GM12878 (cell line): Measurements from ENCODE around the gene RNF11. TPM values are rescaled to one million over a fixed set of nuclear protein-coding genes. Genes with fewer than 3 reads are reported as not detected.

Source experiments
- ATAC-seq: fragments of 200-7000 bp; cut with Tn5 transposase; 3 replicates; pipeline ENCODE4 v1.9.1; 2020; ENCODE audit warnings: mild to moderate bottlenecking, moderate library complexity
- BruUV-seq: library from RNA; stranded (reverse); fragments of 400-500 nt; replicated peaks from 2 replicates; lab custom pipeline; 2021; lab: Mats Ljungman, UMichigan
- CTCF ChIA-PET: fragments of 300-600 bp; sonication (Branson Sonifier 250); formaldehyde crosslinking; extraction: SDS; loops from one replicate; lab custom pipeline; 2021; ENCODE audit warnings: inconsistent platforms; lab: Yijun Ruan, JAX
- POLR2A ChIA-PET: fragments of 350-600 bp; formaldehyde crosslinking; extraction: SDS; loops from one replicate; lab custom pipeline; 2021; ENCODE audit warnings: inconsistent platforms; lab: Charles Lee
- RAD21 ChIA-PET: fragments of 300-600 bp; sonication (Branson Sonifier 250); formaldehyde crosslinking; loops from one replicate; lab custom pipeline; 2023; ENCODE audit warnings: antibody characterized with exemption; ENCODE audit not compliant: unreplicated experiment; lab: Charles Lee
- SMC1A ChIA-PET: fragments of 300-600 bp; sonication (Branson Sonifier 250); formaldehyde crosslinking; loops from one replicate; lab custom pipeline; 2023; ENCODE audit not compliant: unreplicated experiment, uncharacterized antibody; lab: Charles Lee
- DNase-seq: peaks from one replicate; pipeline ENCODE4 v3.0.0-alpha.2; 2011; ENCODE audit warnings: low read depth, low spot score
- FAIRE-seq: peaks from 3 replicates; lab custom pipeline; 2011; peaks lifted over from hg19 to GRCh38; lab: Jason Lieb, UNC
- H2AFZ ChIP-seq: 2 replicates; pipeline ENCODE4 v1.6.0; 2011; ENCODE audit warnings: low read depth, low read length, control low read depth; ENCODE audit not compliant: control insufficient read depth
- H3K27ac ChIP-seq: 2 replicates; pipeline ENCODE4 v1.5.1; 2011; ENCODE audit warnings: control low read depth; ENCODE audit not compliant: control insufficient read depth, insufficient read depth
- H3K27me3 ChIP-seq, 2 experiments: replicated peaks in 1 of 2; 2 replicates each; pipeline versions ENCODE4 v1.6.0 to v1.6.1; 2011; ENCODE audit warnings: low read length in 1 of 2; ENCODE audit not compliant: control insufficient read depth in 2 of 2, insufficient read depth in 2 of 2
- H3K36me3 ChIP-seq, 2 experiments: 2 replicates each; pipeline ENCODE4 v1.5.1; 2011; ENCODE audit warnings: low read length in 1 of 2; ENCODE audit not compliant: control insufficient read depth in 2 of 2, insufficient read depth in 2 of 2
- H3K4me1 ChIP-seq: 2 replicates; pipeline ENCODE4 v1.6.1; 2011; ENCODE audit warnings: mild to moderate bottlenecking, low read length, moderate library complexity, mixed read lengths; ENCODE audit not compliant: control insufficient read depth, insufficient read depth
- H3K4me2 ChIP-seq: 2 replicates; pipeline ENCODE4 v1.6.0; 2011; ENCODE audit warnings: control low read depth; ENCODE audit not compliant: control insufficient read depth, insufficient read depth
- H3K4me3 ChIP-seq: fragments of 200-600 bp; sonication (generic); 2 replicates; pipeline ENCODE4 v1.5.1; 2016
- H3K79me2 ChIP-seq: 2 replicates; pipeline ENCODE4 v1.6.0; 2011; ENCODE audit warnings: low read length; ENCODE audit not compliant: control insufficient read depth, insufficient read depth
- H3K9ac ChIP-seq: 2 replicates; pipeline ENCODE4 v1.8.0; 2011; ENCODE audit warnings: low read length, control low read depth, mixed read lengths; ENCODE audit not compliant: control insufficient read depth, insufficient read depth
- H3K9me3 ChIP-seq: replicated peaks from 3 replicates; pipeline ENCODE4 v1.5.1; 2011; ENCODE audit warnings: mild to moderate bottlenecking, low read length; ENCODE audit not compliant: control insufficient read depth, insufficient read depth
- H4K20me1 ChIP-seq: 2 replicates; pipeline ENCODE4 v1.6.0; 2011; ENCODE audit not compliant: control insufficient read depth, insufficient read depth
- ATF7 ChIP-seq: fragments of 450-650 bp; IDR thresholded peaks from 2 replicates; pipeline ENCODE4 v1.6.1; 2016; ENCODE audit warnings: low read depth, mild to moderate bottlenecking
- CREB1 ChIP-seq: IDR thresholded peaks from 2 replicates; pipeline ENCODE4 v1.6.1; 2012; ENCODE audit warnings: low read depth, mild to moderate bottlenecking, inconsistent platforms
- HDAC2 ChIP-seq: fragments of 200-600 bp; sonication (generic); IDR thresholded peaks from 2 replicates; pipeline ENCODE4 v1.6.1; 2017
- JUNB ChIP-seq: IDR thresholded peaks from 2 replicates; pipeline ENCODE4 v1.6.1; 2016; ENCODE audit warnings: antibody characterized with exemption, mild to moderate bottlenecking
- TBL1XR1 ChIP-seq: IDR thresholded peaks from 2 replicates; pipeline ENCODE4 v1.6.1; 2012; ENCODE audit warnings: low read depth, low read length, improper control_type of control experiment
- WGBS: methylation state at CpG from one replicate; pipeline ENCODE4 v1.1.6; 2016; ENCODE audit warnings: low lambda C conversion rate; ENCODE audit not compliant: insufficient replicate concordance, insufficient coverage; ENCODE audit errors: missing lambda C conversion rate; 5-methylcytosine and 5-hydroxymethylcytosine counted together
- in situ Hi-C: fragments of 300-500 bp; cut with MboI; formaldehyde crosslinking; loops from 9 replicates; pipeline ENCODE4 v1.14.3; 2018; ENCODE audit warnings: mixed read lengths
- intact Hi-C: fragments of 100-400 bp; cut with micrococcal nuclease; formaldehyde crosslinking; loops from one replicate; pipeline ENCODE4 v1.14.2; 2022; ENCODE audit not compliant: unreplicated experiment
- polyA plus RNA-seq, 11 experiments: library from polyadenylated mRNA; depleted of rRNA in 4 of 11; unstranded in 6 of 11; stranded (reverse) in 5 of 11; fragments of >200 nt; fragmentation: Nextera tagmentation in 4 of 11; fragmentation: Illumina TruSeq in 1 of 11; extraction: Ambion mirVana in 4 of 11; extraction: Trizol in 1 of 11; gene quantifications; 1 replicate in 1 of 11; 2 replicates in 10 of 11; pipeline versions ENCODE4 v1.2.1 to v1.2.3, GENCODE V29; 2011 to 2016; ENCODE audit warnings: inconsistent platforms in 2 of 11, missing spikeins in 2 of 11, low read depth in 1 of 11
- total RNA-seq, 4 experiments: library from RNA; depleted of rRNA in 3 of 4; stranded (reverse); fragments of >200 nt in 3 of 4; fragmentation: Illumina TruSeq in 1 of 4; extraction: Trizol in 1 of 4; gene quantifications; 2 replicates each; pipeline versions ENCODE4 v1.2.1 to v1.2.3, GENCODE V29; 2013 to 2021
- TF ChIP-seq, protein P1 (sequence below): fragments of 150-350 bp; IDR thresholded peaks from 2 replicates; pipeline ENCODE4 v1.6.1; 2016; ENCODE audit warnings: low read depth, low read length

The RNF11 gene
- total and polyA plus RNA-seq, 10 of the 15 experiments (the other 5 are each of a cell fraction or from before 2014, with no cell fraction given), result 9.5 to 43.6 (median 32.3) TPM

DNA sequence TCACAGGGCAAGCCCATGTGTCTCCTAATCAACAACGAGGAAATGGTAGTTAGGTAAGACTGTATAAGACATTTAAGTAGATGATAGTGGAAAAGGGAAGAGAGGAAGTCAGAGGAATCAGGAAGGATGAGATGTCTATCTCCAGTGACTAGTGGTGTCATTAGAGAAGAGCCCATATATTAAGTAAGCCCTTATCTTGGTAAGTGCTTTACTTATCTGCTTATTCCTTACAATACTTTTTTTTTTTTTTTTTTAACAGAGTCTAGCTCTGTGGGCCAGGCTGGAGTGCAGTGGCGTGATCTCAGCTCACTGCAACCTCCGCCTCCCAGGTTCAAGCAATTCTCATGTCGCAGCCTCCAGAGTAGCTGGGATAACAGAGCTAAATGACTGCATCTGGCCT, 29.5 kb downstream of the RNF11 start:
- no peak for TF ChIP-seq JUNB
- TF ChIP-seq HDAC2, result no peak
- TF ChIP-seq ATF7, result no peak
- TF ChIP-seq CREB1, result no peak
- TF ChIP-seq, protein P1, sequence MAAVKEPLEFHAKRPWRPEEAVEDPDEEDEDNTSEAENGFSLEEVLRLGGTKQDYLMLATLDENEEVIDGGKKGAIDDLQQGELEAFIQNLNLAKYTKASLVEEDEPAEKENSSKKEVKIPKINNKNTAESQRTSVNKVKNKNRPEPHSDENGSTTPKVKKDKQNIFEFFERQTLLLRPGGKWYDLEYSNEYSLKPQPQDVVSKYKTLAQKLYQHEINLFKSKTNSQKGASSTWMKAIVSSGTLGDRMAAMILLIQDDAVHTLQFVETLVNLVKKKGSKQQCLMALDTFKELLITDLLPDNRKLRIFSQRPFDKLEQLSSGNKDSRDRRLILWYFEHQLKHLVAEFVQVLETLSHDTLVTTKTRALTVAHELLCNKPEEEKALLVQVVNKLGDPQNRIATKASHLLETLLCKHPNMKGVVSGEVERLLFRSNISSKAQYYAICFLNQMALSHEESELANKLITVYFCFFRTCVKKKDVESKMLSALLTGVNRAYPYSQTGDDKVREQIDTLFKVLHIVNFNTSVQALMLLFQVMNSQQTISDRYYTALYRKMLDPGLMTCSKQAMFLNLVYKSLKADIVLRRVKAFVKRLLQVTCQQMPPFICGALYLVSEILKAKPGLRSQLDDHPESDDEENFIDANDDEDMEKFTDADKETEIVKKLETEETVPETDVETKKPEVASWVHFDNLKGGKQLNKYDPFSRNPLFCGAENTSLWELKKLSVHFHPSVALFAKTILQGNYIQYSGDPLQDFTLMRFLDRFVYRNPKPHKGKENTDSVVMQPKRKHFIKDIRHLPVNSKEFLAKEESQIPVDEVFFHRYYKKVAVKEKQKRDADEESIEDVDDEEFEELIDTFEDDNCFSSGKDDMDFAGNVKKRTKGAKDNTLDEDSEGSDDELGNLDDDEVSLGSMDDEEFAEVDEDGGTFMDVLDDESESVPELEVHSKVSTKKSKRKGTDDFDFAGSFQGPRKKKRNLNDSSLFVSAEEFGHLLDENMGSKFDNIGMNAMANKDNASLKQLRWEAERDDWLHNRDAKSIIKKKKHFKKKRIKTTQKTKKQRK, result no peak
- no peak for TF ChIP-seq TBL1XR1
- TF ChIP-seq, all 136 proteins: peak for 0
- Histone ChIP-seq H4K20me1 (no peaks in the 10 kb centered on the region), H3K9me3 (no peaks in the 10 kb centered on the region), H3K4me2 (no peak overlapping the region), H2AFZ (no peak overlapping the region), H3K4me3 (no peak overlapping the region), H3K36me3 (peaks cover 0 to 2% of the 10 kb centered on the region in 2 experiments; a peak in 1 of 4 replicates), H3K9ac (no peak overlapping the region), H3K4me1 (peaks cover 17% of the 10 kb centered on the region), H3K27me3 (no peaks in the 10 kb centered on the region), H3K79me2 (peaks cover 27% of the 10 kb centered on the region), H3K27ac (no peak overlapping the region)
- ChIA-PET RAD21 (no interaction called here), CTCF (interaction anchor here (2.2 kb wide), 1 partner anchor 74 kb away, joined by 7 read pairs; no protein-coding TSS in a partner anchor), POLR2A (interaction anchor here (0.6 kb wide), 1 partner anchor 179 kb away, joined by 6 read pairs; no protein-coding TSS in a partner anchor), SMC1A (interaction anchor here (1.7 to 2.1 kb wide), 2 partner anchors 19 to 39 kb away, joined by 3 to 8 read pairs; no protein-coding TSS in a partner anchor)
- DNase-seq, result no peak
- no peak for FAIRE-seq
- in situ Hi-C loops (no loop called here), intact Hi-C loops (no loop called here)
- BruUV-seq, result no TSS peak
- no peak for ATAC-seq
- 80% methylated on average over 4 of the region's 4 CpGs for WGBS
